Smooth muscle cell (in vitro differentiated cells): ENCODE data around the gene DRD2. TPM values are rescaled to one million over a fixed set of nuclear protein-coding genes. Genes with fewer than 3 reads are reported as not detected.

ENCODE experiments used
- DNase-seq: peaks from one replicate; lab custom pipeline; 2025; ENCODE audit not compliant: unreplicated experiment; lab: John Stamatoyannopoulos, UW
- H2AFZ ChIP-seq: fragments of 200-600 bp; sonication (generic); 2 replicates; pipeline ENCODE4 v1.6.0; 2016; ENCODE audit warnings: antibody characterized with exemption, low read depth, mild to moderate bottlenecking
- H3F3A ChIP-seq: fragments of 200-600 bp; sonication (generic); 2 replicates; pipeline ENCODE4 v1.6.0; 2017; ENCODE audit warnings: antibody characterized with exemption, low read depth
- H3K27ac ChIP-seq: fragments of 200-600 bp; sonication (generic); 2 replicates; pipeline ENCODE4 v1.5.1; 2016; ENCODE audit warnings: low read depth, mild to moderate bottlenecking
- H3K27me3 ChIP-seq: fragments of 200-600 bp; sonication (generic); 2 replicates; pipeline ENCODE4 v1.6.1; 2016; ENCODE audit warnings: low read depth, mild to moderate bottlenecking
- H3K36me3 ChIP-seq: fragments of 200-600 bp; sonication (generic); 2 replicates; pipeline ENCODE4 v1.5.1; 2016; ENCODE audit warnings: low read depth
- H3K4me1 ChIP-seq: fragments of 200-600 bp; sonication (generic); 2 replicates; pipeline ENCODE4 v1.5.1; 2016; ENCODE audit warnings: low read depth
- H3K4me2 ChIP-seq: fragments of 200-600 bp; sonication (generic); 2 replicates; pipeline ENCODE4 v1.6.0; 2016; ENCODE audit warnings: mild to moderate bottlenecking
- H3K4me3 ChIP-seq: fragments of 200-600 bp; sonication (generic); 2 replicates; pipeline ENCODE4 v1.5.1; 2016; ENCODE audit warnings: mild to moderate bottlenecking
- H3K79me2 ChIP-seq: fragments of 200-600 bp; sonication (generic); 2 replicates; pipeline ENCODE4 v1.6.0; 2016; ENCODE audit warnings: low read depth, mild to moderate bottlenecking
- H3K9ac ChIP-seq: fragments of 200-600 bp; sonication (generic); 2 replicates; pipeline ENCODE4 v1.6.0; 2016; ENCODE audit warnings: low read depth
- H3K9me3 ChIP-seq: fragments of 200-600 bp; sonication (generic); replicated peaks from 2 replicates; pipeline ENCODE4 v1.5.1; 2016; ENCODE audit warnings: low read depth
- H4K20me1 ChIP-seq: fragments of 200-600 bp; sonication (generic); 2 replicates; pipeline ENCODE4 v1.6.0; 2016; ENCODE audit warnings: low read depth
- WGBS: methylation state at CpG from one replicate; pipeline ENCODE4 v1.1.7; 2016; ENCODE audit warnings: low lambda C conversion rate; 5-methylcytosine and 5-hydroxymethylcytosine counted together
- polyA plus RNA-seq: library from polyadenylated mRNA; unstranded; fragments of >200 nt; fragmentation: Nextera tagmentation; extraction: Ambion mirVana; gene quantifications from 2 replicates; pipeline ENCODE4 v1.2.1, GENCODE V29; 2016
- total RNA-seq: library from RNA; depleted of rRNA; stranded (reverse); fragments of >200 nt; gene quantifications from 2 replicates; pipeline ENCODE4 v1.2.3, GENCODE V29; 2014
- TF ChIP-seq, protein P1 (sequence below): fragments of 200-600 bp; sonication (generic); IDR thresholded peaks from 2 replicates; pipeline ENCODE4 v1.5.1; 2017; ENCODE audit warnings: borderline replicate concordance, mild to moderate bottlenecking, antibody characterized with exemption; ENCODE audit not compliant: insufficient read depth, poor library complexity, severe bottlenecking

The DRD2 gene
- total and polyA plus RNA-seq, 2 experiments from 2014 or later: 0.57 to 0.72 TPM

DNA sequence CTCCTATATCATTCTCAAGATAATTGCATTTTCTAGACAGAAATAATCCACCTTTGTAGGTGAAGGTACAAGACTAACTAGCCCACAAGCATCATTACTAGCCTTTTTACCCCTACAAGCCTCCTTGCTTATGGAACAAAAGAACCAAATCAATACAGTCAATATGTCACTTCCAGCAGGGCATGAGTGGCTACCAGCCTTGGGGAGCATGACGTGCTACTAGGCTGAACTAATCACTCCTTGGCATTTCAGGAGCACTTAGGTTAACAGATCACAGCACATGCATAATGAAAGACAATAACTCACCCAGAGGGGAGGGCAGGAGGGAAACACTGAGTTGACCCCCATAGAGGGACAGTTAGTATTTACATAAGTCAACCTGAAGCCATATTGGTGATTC is 2.7 kb downstream of the DRD2 start:
- H3K79me2 ChIP-seq: no peaks in the 10 kb centered on the region
- no peak overlapping the region for H3K4me3 ChIP-seq
- no peaks in the 10 kb centered on the region for H3K9me3 ChIP-seq
- H3K9ac ChIP-seq: no peak overlapping the region
- H3K27me3 ChIP-seq: peaks cover 42% of the 10 kb centered on the region
- peaks cover 24% of the 10 kb centered on the region for H3F3A ChIP-seq
- TF ChIP-seq, protein P1, sequence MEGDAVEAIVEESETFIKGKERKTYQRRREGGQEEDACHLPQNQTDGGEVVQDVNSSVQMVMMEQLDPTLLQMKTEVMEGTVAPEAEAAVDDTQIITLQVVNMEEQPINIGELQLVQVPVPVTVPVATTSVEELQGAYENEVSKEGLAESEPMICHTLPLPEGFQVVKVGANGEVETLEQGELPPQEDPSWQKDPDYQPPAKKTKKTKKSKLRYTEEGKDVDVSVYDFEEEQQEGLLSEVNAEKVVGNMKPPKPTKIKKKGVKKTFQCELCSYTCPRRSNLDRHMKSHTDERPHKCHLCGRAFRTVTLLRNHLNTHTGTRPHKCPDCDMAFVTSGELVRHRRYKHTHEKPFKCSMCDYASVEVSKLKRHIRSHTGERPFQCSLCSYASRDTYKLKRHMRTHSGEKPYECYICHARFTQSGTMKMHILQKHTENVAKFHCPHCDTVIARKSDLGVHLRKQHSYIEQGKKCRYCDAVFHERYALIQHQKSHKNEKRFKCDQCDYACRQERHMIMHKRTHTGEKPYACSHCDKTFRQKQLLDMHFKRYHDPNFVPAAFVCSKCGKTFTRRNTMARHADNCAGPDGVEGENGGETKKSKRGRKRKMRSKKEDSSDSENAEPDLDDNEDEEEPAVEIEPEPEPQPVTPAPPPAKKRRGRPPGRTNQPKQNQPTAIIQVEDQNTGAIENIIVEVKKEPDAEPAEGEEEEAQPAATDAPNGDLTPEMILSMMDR: no peak
- H3K27ac ChIP-seq: no peak overlapping the region
- DNase-seq: no peak
- no peaks in the 10 kb centered on the region for H3K36me3 ChIP-seq
- no peak overlapping the region for H2AFZ ChIP-seq
- H3K4me2 ChIP-seq: no peak overlapping the region
- H4K20me1 ChIP-seq: peaks cover 8% of the 10 kb centered on the region
- WGBS: 79% methylated on average over 1 of the region's 1 CpG
- peaks cover 8% of the 10 kb centered on the region for H3K4me1 ChIP-seq

DNA sequence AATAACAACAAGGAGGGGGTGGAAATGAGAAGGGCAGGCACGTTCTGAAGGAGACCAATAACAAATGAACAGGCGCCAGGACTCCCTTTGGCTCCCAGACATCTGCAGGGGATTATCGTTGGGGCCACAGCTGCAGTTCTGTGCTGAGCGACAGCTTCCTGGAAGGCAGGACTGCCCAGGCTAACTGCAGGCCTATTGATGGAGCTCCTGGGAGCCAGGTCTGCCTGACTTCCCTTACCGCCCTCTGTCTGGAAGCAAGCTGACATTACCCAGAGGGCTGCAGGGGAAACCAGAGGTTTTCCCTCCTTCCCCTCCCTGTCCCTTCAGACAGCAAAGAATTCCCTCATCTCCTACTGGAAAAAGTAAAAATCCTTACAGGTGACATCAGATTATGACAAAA is 5.0 kb downstream of the DRD2 start:
- WGBS: 30% methylated on average over 5 of the region's 5 CpGs
- no peak for DNase-seq
- no peaks in the 10 kb centered on the region for H3K79me2 ChIP-seq
- no peak overlapping the region for H3K4me2 ChIP-seq
- no peak overlapping the region for H3K9ac ChIP-seq
- H3K4me3 ChIP-seq: no peak overlapping the region
- H2AFZ ChIP-seq: no peak overlapping the region
- H3K27me3 ChIP-seq: peaks cover 20% of the 10 kb centered on the region
- H3F3A ChIP-seq: peaks cover 31% of the 10 kb centered on the region
- H3K27ac ChIP-seq: no peak overlapping the region
- no peaks in the 10 kb centered on the region for H3K9me3 ChIP-seq
- H4K20me1 ChIP-seq: peaks cover 8% of the 10 kb centered on the region
- TF ChIP-seq, protein P1: no peak
- peaks cover 8% of the 10 kb centered on the region for H3K4me1 ChIP-seq
- no peaks in the 10 kb centered on the region for H3K36me3 ChIP-seq

DNA sequence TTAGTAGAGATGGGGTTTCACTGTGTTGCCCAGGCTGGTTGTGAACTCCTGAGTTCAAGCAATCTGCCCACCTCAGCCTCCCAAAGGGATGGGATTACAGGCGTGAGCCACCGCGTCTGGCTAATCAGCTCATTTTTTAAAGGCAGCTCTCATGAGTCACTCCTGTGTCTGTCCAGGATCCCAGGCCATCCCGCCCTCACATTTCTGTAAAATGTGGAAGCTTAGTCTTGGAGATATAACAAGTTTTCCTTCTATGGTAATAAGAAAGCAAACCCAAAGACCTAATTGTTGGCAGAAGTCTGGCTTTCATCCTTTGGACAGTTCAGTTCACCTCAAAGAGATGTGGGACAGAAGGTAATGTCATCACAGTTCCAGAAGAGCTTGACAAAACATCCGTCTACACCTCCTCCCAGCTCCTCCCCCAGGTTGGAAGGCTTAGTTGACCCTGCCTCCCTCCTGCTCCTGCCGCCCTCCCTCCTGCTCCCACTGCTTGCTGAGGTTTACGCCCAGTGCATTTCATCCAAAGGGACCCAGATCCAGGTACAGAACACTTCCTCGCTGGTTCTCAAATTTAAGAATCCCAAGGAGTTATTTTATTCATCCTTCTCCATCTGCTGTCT is 6.4 kb downstream of the DRD2 start:
- Histone ChIP-seq H3F3A (peaks cover 31% of the 10 kb centered on the region), H2AFZ (no peak overlapping the region), H3K36me3 (no peaks in the 10 kb centered on the region), H3K9me3 (no peaks in the 10 kb centered on the region), H3K27me3 (peaks cover 11% of the 10 kb centered on the region), H3K27ac (peak overlapping the region; percentile 44), H3K4me2 (peak overlapping the region; percentile 39), H3K9ac (no peak overlapping the region), H4K20me1 (no peaks in the 10 kb centered on the region), H3K79me2 (no peaks in the 10 kb centered on the region), H3K4me3 (no peak overlapping the region), H3K4me1 (peaks cover 4% of the 10 kb centered on the region)
- TF ChIP-seq, protein P1: no peak
- 25% methylated on average over 8 of the region's 8 CpGs for WGBS
- DNase-seq: no peak

DNA sequence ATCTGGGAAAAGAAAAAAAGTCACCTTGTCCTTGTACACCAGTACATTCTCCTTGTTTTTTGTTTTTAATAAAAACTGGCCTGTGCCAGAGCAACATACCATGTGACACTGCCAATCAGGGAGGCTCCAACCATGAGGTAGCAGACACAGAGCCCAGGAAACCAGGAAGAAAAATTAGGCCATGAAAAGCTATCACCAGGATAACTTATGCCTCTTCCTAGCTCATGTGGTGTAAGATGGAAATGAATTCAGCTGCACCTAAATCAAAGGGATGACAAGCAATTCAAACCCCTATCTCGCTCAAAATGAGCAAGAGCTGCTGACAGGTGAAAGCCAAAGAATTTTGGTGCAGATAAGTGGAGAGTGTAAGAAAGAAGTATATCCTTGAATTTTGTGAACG is 7.7 kb downstream of the DRD2 start:
- Histone ChIP-seq H3K4me1 (peaks cover 4% of the 10 kb centered on the region), H3K27me3 (peaks cover 6% of the 10 kb centered on the region), H3K9ac (no peak overlapping the region), H2AFZ (no peak overlapping the region), H3F3A (peaks cover 31% of the 10 kb centered on the region), H3K79me2 (no peaks in the 10 kb centered on the region), H3K4me2 (no peak overlapping the region), H3K9me3 (no peaks in the 10 kb centered on the region), H3K4me3 (no peak overlapping the region), H3K36me3 (no peaks in the 10 kb centered on the region), H4K20me1 (no peaks in the 10 kb centered on the region), H3K27ac (no peak overlapping the region)
- WGBS: 76% methylated on average over 2 of the region's 2 CpGs
- TF ChIP-seq, protein P1: no peak
- DNase-seq: no peak
